Prostate gland (tissue), 2 donors: ENCODE data around the gene INPP5B. TPM values are rescaled to one million over a fixed set of nuclear protein-coding genes. Genes with fewer than 3 reads are reported as not detected.

ENCODE experiments used
- DNase-seq: peaks from one replicate; pipeline ENCODE4 v3.0.0-alpha.2; 2019; ENCODE audit warnings: low spot score
- H3K27ac ChIP-seq, 2 donors: fragments of 200-600 bp; sonication (generic); 2 replicates each; pipeline ENCODE4 v1.5.1; 2017 to 2019
- H3K27me3 ChIP-seq: fragments of 200-600 bp; sonication (generic); replicated peaks from 2 replicates; pipeline ENCODE4 v1.5.1; 2019; ENCODE audit not compliant: insufficient read depth
- H3K36me3 ChIP-seq, 2 donors: fragments of 200-600 bp; sonication (generic); 1 replicate in 1 of 2; 2 replicates in 1 of 2; pipeline versions ENCODE4 v1.5.1 to v1.8.1; 2017 to 2019
- H3K4me1 ChIP-seq: fragments of 200-600 bp; sonication (generic); replicated peaks from 2 replicates; pipeline ENCODE4 v1.5.1; 2019
- H3K4me3 ChIP-seq, 2 donors: fragments of 200-600 bp; sonication (generic); 2 replicates each; pipeline ENCODE4 v1.5.1; 2017 to 2019
- H3K9me3 ChIP-seq: fragments of 200-600 bp; sonication (generic); 2 replicates; pipeline ENCODE4 v1.5.1; 2017
- POLR2A ChIP-seq: fragments of 450-650 bp; IDR thresholded peaks from one replicate; pipeline ENCODE4 v1.6.1; 2016; ENCODE audit warnings: antibody characterized with exemption, mild to moderate bottlenecking
- POLR2AphosphoS5 ChIP-seq: sonication (generic); formaldehyde crosslinking; IDR thresholded peaks from one replicate; pipeline ENCODE4 v1.6.1; 2017; ENCODE audit warnings: antibody characterized with exemption
- WGBS: methylation state at CpG from one replicate; pipeline ENCODE4 v1.1.5; 2018; 5-methylcytosine and 5-hydroxymethylcytosine counted together
- intact Hi-C: fragments of 100-400 bp; cut with DNase I; formaldehyde crosslinking; loops from one replicate; pipeline ENCODE4 v1.14.2; 2022
- total RNA-seq, 2 donors: library from RNA; depleted of rRNA; stranded (reverse); fragments of >200 nt; gene quantifications; one replicate each; pipeline ENCODE4 v1.1.0, GENCODE V29; 2016
- TF ChIP-seq, protein P1 (sequence below), 4 experiments: fragments of 200-600 bp in 2 of 4; fragments of 450-650 bp in 2 of 4; sonication (generic) in 2 of 4; IDR thresholded peaks; 1 replicate in 3 of 4; 2 replicates in 1 of 4; pipeline ENCODE4 v1.5.1; 2016 to 2019; ENCODE audit warnings: antibody characterized with exemption in 4 of 4, mild to moderate bottlenecking in 2 of 4, moderate library complexity in 2 of 4

The INPP5B gene
- total RNA-seq, 2 donors from 2014 or later = 12.8 to 20.8 TPM

GRCh38 chr1:37840711-37841110 is 106.1 kb downstream of the INPP5B start:
- H3K36me3 ChIP-seq = no peaks in the 10 kb centered on the region
- intact Hi-C loops = no loop called here
- WGBS = 73% methylated on average over 1 of the region's 1 CpG

GRCh38 chr1:37839676-37840075 is 107.2 kb downstream of the INPP5B start:
- Histone ChIP-seq H3K27ac (no peak overlapping the region), H3K27me3 (no peaks in the 10 kb centered on the region), H3K9me3 (no peaks in the 10 kb centered on the region), H3K4me1 (no peaks in the 10 kb centered on the region), H3K36me3 (no peaks in the 10 kb centered on the region), H3K4me3 (no peak overlapping the region)
- TF ChIP-seq, protein P1, sequence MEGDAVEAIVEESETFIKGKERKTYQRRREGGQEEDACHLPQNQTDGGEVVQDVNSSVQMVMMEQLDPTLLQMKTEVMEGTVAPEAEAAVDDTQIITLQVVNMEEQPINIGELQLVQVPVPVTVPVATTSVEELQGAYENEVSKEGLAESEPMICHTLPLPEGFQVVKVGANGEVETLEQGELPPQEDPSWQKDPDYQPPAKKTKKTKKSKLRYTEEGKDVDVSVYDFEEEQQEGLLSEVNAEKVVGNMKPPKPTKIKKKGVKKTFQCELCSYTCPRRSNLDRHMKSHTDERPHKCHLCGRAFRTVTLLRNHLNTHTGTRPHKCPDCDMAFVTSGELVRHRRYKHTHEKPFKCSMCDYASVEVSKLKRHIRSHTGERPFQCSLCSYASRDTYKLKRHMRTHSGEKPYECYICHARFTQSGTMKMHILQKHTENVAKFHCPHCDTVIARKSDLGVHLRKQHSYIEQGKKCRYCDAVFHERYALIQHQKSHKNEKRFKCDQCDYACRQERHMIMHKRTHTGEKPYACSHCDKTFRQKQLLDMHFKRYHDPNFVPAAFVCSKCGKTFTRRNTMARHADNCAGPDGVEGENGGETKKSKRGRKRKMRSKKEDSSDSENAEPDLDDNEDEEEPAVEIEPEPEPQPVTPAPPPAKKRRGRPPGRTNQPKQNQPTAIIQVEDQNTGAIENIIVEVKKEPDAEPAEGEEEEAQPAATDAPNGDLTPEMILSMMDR (IDR thresholded peaks at IDR 0.05) = no peak
- no peak for DNase-seq
- WGBS = 95% methylated on average over 10 of the region's 10 CpGs
- intact Hi-C loops = no loop called here

More at GRCh38 chr1:37840711-37841110, 106.1 kb downstream of the INPP5B start:
- H3K4me3 ChIP-seq = no peak overlapping the region
- H3K4me1 ChIP-seq = no peaks in the 10 kb centered on the region
- H3K27me3 ChIP-seq = no peaks in the 10 kb centered on the region
- DNase-seq = no peak
- no peak overlapping the region for H3K27ac ChIP-seq
- no peak for TF ChIP-seq POLR2A
- TF ChIP-seq POLR2AphosphoS5 = no peak
- TF ChIP-seq, protein P1 (IDR thresholded peaks at IDR 0.05) = no peak
- no peaks in the 10 kb centered on the region for H3K9me3 ChIP-seq

GRCh38 chr1:37836788-37837187 is 110.1 kb downstream of the INPP5B start:
- DNase-seq = no peak
- TF ChIP-seq POLR2A = no peak
- TF ChIP-seq POLR2AphosphoS5 = no peak
- TF ChIP-seq, protein P1 (IDR thresholded peaks at IDR 0.05) = no peak
- H3K27ac ChIP-seq = no peak overlapping the region
- H3K9me3 ChIP-seq = no peaks in the 10 kb centered on the region
- no peaks in the 10 kb centered on the region for H3K4me1 ChIP-seq
- H3K36me3 ChIP-seq = no peaks in the 10 kb centered on the region
- no peaks in the 10 kb centered on the region for H3K27me3 ChIP-seq
- WGBS = 61% methylated on average over 3 of the region's 3 CpGs
- intact Hi-C loops = no loop called here
- H3K4me3 ChIP-seq = no peak overlapping the region

- no peaks in the 10 kb centered on the region for H3K9me3 ChIP-seq
- no peaks in the 10 kb centered on the region for H3K4me1 ChIP-seq
- H3K27me3 ChIP-seq = no peaks in the 10 kb centered on the region
- 57% methylated on average over 2 of the region's 2 CpGs for WGBS
- H3K36me3 ChIP-seq = peaks cover 0 to 6% of the 10 kb centered on the region in 2 donors
- DNase-seq = no peak
- H3K4me3 ChIP-seq = no peak overlapping the region
- intact Hi-C loops = no loop called here
- H3K27ac ChIP-seq = no peak overlapping the region
- no peak for TF ChIP-seq POLR2AphosphoS5
- no peak for TF ChIP-seq POLR2A
- TF ChIP-seq, protein P1 (IDR thresholded peaks at IDR 0.05) = no peak
Observed at GRCh38 chr1:37831809-37832208, 115.0 kb downstream of the INPP5B start.

GRCh38 chr1:37831109-37831508 is 115.7 kb downstream of the INPP5B start:
- 97% methylated on average over 4 of the region's 4 CpGs for whole genome bisulfite sequencing
- no peak overlapping the region for H3K27ac ChIP-seq
- DNase-seq = no peak
- no peak overlapping the region for H3K4me3 ChIP-seq
- peaks cover 0 to 6% of the 10 kb centered on the region in 2 donors for H3K36me3 ChIP-seq
- no peak for TF ChIP-seq POLR2AphosphoS5
- TF ChIP-seq POLR2A = no peak
- TF ChIP-seq, protein P1 (IDR thresholded peaks at IDR 0.05) = no peak
- H3K27me3 ChIP-seq = no peaks in the 10 kb centered on the region
- no peaks in the 10 kb centered on the region for H3K9me3 ChIP-seq
- intact Hi-C loops = no loop called here
- no peaks in the 10 kb centered on the region for H3K4me1 ChIP-seq
